ENCODE measurements around the gene PHRF1. TPM values are rescaled to one million over a fixed set of nuclear protein-coding genes. Genes with fewer than 3 reads are reported as not detected.

The PHRF1 gene
- total RNA-seq, 4 donors from 2014 or later = 18.3 to 31.0 (median 19.3) TPM

GRCh38 chr11:618856-619627 is 42.8 kb downstream of the PHRF1 start:
- Histone ChIP-seq H3K36me3 (no peaks in the 10 kb centered on the region), H3K27ac (no peak overlapping the region), H3K27me3 (no peaks in the 10 kb centered on the region), H3K9me3 (no peaks in the 10 kb centered on the region), H3K4me1 (peaks cover 18% of the 10 kb centered on the region in 2 donors), H3K4me3 (replicated peaks in 1 of 3) (no peak overlapping the region)
- no peak for DNase-seq
- TF ChIP-seq CTCF (IDR thresholded peaks at IDR 0.05) = no peak
- TF ChIP-seq POLR2A (IDR thresholded peaks at IDR 0.05) = no peak
- WGBS, 2 donors = 89 to 91% methylated on average over 14 to 16 of the region's 24 CpGs
- intact Hi-C loops (cut with DNase I) = no loop called here

GRCh38 chr11:619628-620050 is 43.4 kb downstream of the PHRF1 start:
- intact Hi-C loops (cut with DNase I) = no loop called here

GRCh38 chr11:620201-620600 is 43.9 kb downstream of the PHRF1 start:
- no peak for DNase-seq
- no peak overlapping the region for H3K4me3 ChIP-seq (replicated peaks in 1 of 3)
- no peaks in the 10 kb centered on the region for H3K9me3 ChIP-seq
- H3K27ac ChIP-seq = no peak overlapping the region
- intact Hi-C loops (cut with DNase I) = no loop called here
- peaks cover 6% of the 10 kb centered on the region in 2 donors for H3K4me1 ChIP-seq
- H3K27me3 ChIP-seq = no peaks in the 10 kb centered on the region
- H3K36me3 ChIP-seq = no peaks in the 10 kb centered on the region
- 93 to 97% methylated on average over 13 of the region's 13 CpGs for WGBS, 2 donors
- TF ChIP-seq CTCF (IDR thresholded peaks at IDR 0.05) = no peak

More at GRCh38 chr11:619628-620050, 43.4 kb downstream of the PHRF1 start:
- Histone ChIP-seq H3K9me3 (no peaks in the 10 kb centered on the region), H3K4me3 (replicated peaks in 1 of 3) (no peak overlapping the region), H3K36me3 (no peaks in the 10 kb centered on the region), H3K27me3 (no peaks in the 10 kb centered on the region), H3K4me1 (peaks cover 12% of the 10 kb centered on the region in 2 donors), H3K27ac (no peak overlapping the region)
- DNase-seq = no peak
- WGBS, 2 donors = 90 to 96% methylated on average over 6 to 16 of the region's 22 CpGs
- TF ChIP-seq CTCF (IDR thresholded peaks at IDR 0.05) = no peak
- no peak for TF ChIP-seq POLR2A (IDR thresholded peaks at IDR 0.05)

GRCh38 chr11:620935-621814 is 44.9 kb downstream of the PHRF1 start:
- Histone ChIP-seq H3K36me3 (no peaks in the 10 kb centered on the region), H3K4me3 (replicated peaks in 1 of 3) (no peak overlapping the region), H3K27me3 (no peaks in the 10 kb centered on the region), H3K9me3 (no peaks in the 10 kb centered on the region), H3K4me1 (peaks cover 2 to 3% of the 10 kb centered on the region in 2 donors), H3K27ac (no peak overlapping the region)
- DNase-seq = no peak
- intact Hi-C loops (cut with DNase I) = no loop called here
- WGBS, 2 donors = 82 to 85% methylated on average over 23 to 36 of the region's 45 CpGs
- TF ChIP-seq CTCF (IDR thresholded peaks at IDR 0.05) = no peak
- TF ChIP-seq POLR2A (IDR thresholded peaks at IDR 0.05) = no peak

- no peak overlapping the region for H3K4me3 ChIP-seq (replicated peaks in 1 of 3)
- no peak for DNase-seq
- H3K36me3 ChIP-seq = no peaks in the 10 kb centered on the region
- no peak overlapping the region for H3K27ac ChIP-seq
- H3K27me3 ChIP-seq = no peaks in the 10 kb centered on the region
- WGBS, 2 donors = 88 to 94% methylated on average over 23 to 27 of the region's 27 CpGs
- TF ChIP-seq CTCF (IDR thresholded peaks at IDR 0.05) (no peak), POLR2A (IDR thresholded peaks at IDR 0.05) (no peak)
- H3K4me1 ChIP-seq = no peaks in the 10 kb centered on the region
- no peaks in the 10 kb centered on the region for H3K9me3 ChIP-seq
- intact Hi-C loops (cut with DNase I) = no loop called here
These were observed 45.6 kb downstream of the PHRF1 start for GRCh38 chr11:621838-622237.
